ENCODE measurements around the gene SLX4. TPM values are rescaled to one million over a fixed set of nuclear protein-coding genes. Genes with fewer than 3 reads are reported as not detected.

Gene SLX4
- total and polyA plus RNA-seq, 9 of the 15 experiments (the other 6 are each of a cell fraction or from before 2014, with no cell fraction given): 0.29 to 7.9 (median 3.8) TPM

DNA sequence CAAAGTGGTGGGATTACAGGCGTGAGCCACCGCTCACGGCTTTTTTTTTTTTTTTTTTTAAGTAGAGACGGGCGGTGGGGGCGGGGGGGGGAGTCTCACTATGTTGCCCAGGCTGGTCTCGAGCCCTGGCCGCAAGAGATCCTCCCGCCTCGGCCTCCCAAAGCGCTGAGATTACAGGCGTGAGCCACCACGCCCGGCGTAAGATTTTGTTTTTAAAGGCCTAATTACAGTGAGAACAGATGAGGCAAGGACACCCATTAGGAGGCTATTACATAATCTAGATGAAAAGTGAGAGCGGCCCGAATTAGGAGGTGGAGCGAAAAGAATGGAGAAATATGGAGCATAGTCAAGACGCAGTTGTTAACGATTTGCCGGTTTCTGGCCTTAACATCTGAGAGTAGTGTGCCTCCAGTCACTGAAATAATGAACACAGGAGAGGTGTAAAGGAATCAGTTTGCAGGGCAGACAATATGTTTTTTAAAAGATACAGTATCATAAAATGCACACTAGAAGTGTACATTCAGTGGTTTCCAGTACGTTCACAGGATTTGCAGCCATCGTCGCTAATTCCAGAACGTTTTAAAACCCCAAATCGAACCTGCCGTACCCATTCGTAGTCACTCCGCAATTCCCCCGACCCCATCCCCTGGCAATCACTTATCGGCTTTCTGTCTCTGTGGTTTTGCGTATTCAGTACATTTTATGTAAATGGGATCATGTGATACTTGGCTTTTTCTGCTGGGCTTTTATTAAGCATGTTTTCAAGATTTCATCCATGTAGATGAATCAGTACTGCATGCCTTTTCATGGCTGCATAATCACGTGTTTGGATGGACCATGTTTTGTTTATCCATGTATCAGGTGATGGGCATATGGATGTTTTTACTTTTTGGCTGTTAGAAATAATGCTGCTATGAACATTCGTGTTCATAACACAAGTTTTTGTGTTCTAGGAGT is 1.4 kb upstream of the SLX4 start (continued):
- TF ChIP-seq, protein P1, sequence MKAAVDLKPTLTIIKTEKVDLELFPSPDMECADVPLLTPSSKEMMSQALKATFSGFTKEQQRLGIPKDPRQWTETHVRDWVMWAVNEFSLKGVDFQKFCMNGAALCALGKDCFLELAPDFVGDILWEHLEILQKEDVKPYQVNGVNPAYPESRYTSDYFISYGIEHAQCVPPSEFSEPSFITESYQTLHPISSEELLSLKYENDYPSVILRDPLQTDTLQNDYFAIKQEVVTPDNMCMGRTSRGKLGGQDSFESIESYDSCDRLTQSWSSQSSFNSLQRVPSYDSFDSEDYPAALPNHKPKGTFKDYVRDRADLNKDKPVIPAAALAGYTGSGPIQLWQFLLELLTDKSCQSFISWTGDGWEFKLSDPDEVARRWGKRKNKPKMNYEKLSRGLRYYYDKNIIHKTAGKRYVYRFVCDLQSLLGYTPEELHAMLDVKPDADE (conservative IDR thresholded peaks at IDR 0.05; ENCODE audit: control insufficient read depth, low read depth, low read length): no peak
- TF ChIP-seq ZBTB1 (CRISPR knock-in tag; IDR thresholded peaks at IDR 0.05; ENCODE audit: borderline replicate concordance, low read depth) (no peak), ADNP (tag; IDR thresholded peaks at IDR 0.05) (no peak), ZNF324 (CRISPR knock-in tag; IDR thresholded peaks at IDR 0.05) (no peak), RCOR1 (IDR thresholded peaks at IDR 0.05; ENCODE audit: borderline replicate concordance in 1 of 2, low read depth in 2 of 2, low read length in 2 of 2) (peak in 1 of 2 experiments; percentile 28; a peak in 1 of 4 replicates), HNRNPH1 (optimal IDR thresholded peaks at IDR 0.05; ENCODE audit: low read depth, low read length) (no peak), NBN (IDR thresholded peaks at IDR 0.05; ENCODE audit: low read depth) (0 out of 2 replicates have a peak, but pooled peaks have one; percentile 40), WHSC1 (IDR thresholded peaks at IDR 0.05; ENCODE audit: low read length) (no peak), KDM1A (IDR thresholded peaks at IDR 0.05) (peak; percentile 33 to 71; a peak in 3 of 4 replicates), ZNF140 (CRISPR knock-in tag; IDR thresholded peaks at IDR 0.05) (no peak), NR2C1 (IDR thresholded peaks at IDR 0.05) (no peak), NR2C1 (tag; IDR thresholded peaks at IDR 0.05) (no peak), CBFA2T2 (conservative IDR thresholded peaks at IDR 0.05) (0 out of 2 replicates have a peak, but pooled peaks have one; percentile 11), NCOA6 (IDR thresholded peaks at IDR 0.05) (no peak), ZNF764 (CRISPR knock-in tag; IDR thresholded peaks at IDR 0.05; ENCODE audit: low read depth) (no peak), HMG20B (CRISPR knock-in tag; IDR thresholded peaks at IDR 0.05) (no peak)
- TF ChIP-seq, protein P2, sequence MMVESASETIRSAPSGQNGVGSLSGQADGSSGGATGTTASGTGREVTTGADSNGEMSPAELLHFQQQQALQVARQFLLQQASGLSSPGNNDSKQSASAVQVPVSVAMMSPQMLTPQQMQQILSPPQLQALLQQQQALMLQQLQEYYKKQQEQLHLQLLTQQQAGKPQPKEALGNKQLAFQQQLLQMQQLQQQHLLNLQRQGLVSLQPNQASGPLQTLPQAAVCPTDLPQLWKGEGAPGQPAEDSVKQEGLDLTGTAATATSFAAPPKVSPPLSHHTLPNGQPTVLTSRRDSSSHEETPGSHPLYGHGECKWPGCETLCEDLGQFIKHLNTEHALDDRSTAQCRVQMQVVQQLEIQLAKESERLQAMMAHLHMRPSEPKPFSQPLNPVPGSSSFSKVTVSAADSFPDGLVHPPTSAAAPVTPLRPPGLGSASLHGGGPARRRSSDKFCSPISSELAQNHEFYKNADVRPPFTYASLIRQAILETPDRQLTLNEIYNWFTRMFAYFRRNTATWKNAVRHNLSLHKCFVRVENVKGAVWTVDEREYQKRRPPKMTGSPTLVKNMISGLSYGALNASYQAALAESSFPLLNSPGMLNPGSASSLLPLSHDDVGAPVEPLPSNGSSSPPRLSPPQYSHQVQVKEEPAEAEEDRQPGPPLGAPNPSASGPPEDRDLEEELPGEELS (CRISPR knock-in tag; IDR thresholded peaks at IDR 0.05; ENCODE audit: borderline replicate concordance): no peak
- TF ChIP-seq, protein P3, sequence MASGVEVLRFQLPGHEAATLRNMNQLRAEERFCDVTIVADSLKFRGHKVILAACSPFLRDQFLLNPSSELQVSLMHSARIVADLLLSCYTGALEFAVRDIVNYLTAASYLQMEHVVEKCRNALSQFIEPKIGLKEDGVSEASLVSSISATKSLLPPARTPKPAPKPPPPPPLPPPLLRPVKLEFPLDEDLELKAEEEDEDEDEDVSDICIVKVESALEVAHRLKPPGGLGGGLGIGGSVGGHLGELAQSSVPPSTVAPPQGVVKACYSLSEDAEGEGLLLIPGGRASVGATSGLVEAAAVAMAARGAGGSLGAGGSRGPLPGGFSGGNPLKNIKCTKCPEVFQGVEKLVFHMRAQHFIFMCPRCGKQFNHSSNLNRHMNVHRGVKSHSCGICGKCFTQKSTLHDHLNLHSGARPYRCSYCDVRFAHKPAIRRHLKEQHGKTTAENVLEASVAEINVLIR (CRISPR knock-in tag; IDR thresholded peaks at IDR 0.05): no peak
- TF ChIP-seq, protein P4, sequence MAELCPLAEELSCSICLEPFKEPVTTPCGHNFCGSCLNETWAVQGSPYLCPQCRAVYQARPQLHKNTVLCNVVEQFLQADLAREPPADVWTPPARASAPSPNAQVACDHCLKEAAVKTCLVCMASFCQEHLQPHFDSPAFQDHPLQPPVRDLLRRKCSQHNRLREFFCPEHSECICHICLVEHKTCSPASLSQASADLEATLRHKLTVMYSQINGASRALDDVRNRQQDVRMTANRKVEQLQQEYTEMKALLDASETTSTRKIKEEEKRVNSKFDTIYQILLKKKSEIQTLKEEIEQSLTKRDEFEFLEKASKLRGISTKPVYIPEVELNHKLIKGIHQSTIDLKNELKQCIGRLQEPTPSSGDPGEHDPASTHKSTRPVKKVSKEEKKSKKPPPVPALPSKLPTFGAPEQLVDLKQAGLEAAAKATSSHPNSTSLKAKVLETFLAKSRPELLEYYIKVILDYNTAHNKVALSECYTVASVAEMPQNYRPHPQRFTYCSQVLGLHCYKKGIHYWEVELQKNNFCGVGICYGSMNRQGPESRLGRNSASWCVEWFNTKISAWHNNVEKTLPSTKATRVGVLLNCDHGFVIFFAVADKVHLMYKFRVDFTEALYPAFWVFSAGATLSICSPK (IDR thresholded peaks at IDR 0.05; ENCODE audit: borderline replicate concordance): no peak
- TF ChIP-seq, protein P5, sequence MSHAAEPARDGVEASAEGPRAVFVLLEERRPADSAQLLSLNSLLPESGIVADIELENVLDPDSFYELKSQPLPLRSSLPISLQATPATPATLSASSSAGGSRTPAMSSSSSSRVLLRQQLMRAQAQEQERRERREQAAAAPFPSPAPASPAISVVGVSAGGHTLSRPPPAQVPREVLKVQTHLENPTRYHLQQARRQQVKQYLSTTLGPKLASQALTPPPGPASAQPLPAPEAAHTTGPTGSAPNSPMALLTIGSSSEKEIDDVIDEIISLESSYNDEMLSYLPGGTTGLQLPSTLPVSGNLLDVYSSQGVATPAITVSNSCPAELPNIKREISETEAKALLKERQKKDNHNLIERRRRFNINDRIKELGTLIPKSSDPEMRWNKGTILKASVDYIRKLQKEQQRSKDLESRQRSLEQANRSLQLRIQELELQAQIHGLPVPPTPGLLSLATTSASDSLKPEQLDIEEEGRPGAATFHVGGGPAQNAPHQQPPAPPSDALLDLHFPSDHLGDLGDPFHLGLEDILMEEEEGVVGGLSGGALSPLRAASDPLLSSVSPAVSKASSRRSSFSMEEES (CRISPR knock-in tag; IDR thresholded peaks at IDR 0.05): peak; percentile 91
